ENCODE measurements around the gene ICE1. TPM values are rescaled to one million over a fixed set of nuclear protein-coding genes. Genes with fewer than 3 reads are reported as not detected.

ICE1 gene
- total and polyA plus RNA-seq, 9 of the 15 experiments (the other 6 are each of a cell fraction or from before 2014, with no cell fraction given): 4.9 to 47.4 (median 28.2) TPM

- TF ChIP-seq SMARCA4 (IDR thresholded peaks at IDR 0.05): no peak
- no peak for TF ChIP-seq ZNF586 (CRISPR knock-in tag; conservative IDR thresholded peaks at IDR 0.05)
- no peak for TF ChIP-seq SPI1 (IDR thresholded peaks at IDR 0.05; ENCODE audit: borderline replicate concordance, low read depth, low read length)
- TF ChIP-seq ZKSCAN3 (CRISPR knock-in tag; IDR thresholded peaks at IDR 0.05): no peak
These were observed 2.9 kb upstream of the ICE1 start (continued) for GRCh38 chr5:5419291-5420210.

- FAIRE-seq (no peak), ATAC-seq (no peak), DNase-seq (ENCODE audit: extremely low read depth in 1 of 4, low spot score in 3 of 4) (no peak)
- no peak overlapping the region for H3K4me2 ChIP-seq (ENCODE audit: insufficient read depth, low read length)
- peaks cover 10% of the 10 kb centered on the region; the same call in 1 of the 2 replicates for H4K20me1 ChIP-seq (replicated peaks; ENCODE audit: control insufficient read depth, insufficient read depth, low read length)
- BruUV-seq (replicated peaks): no TSS peak
- H3K27ac ChIP-seq (ENCODE audit: extremely low read depth, low read depth, low read length): no peak overlapping the region
- WGBS (ENCODE audit: insufficient coverage, low coverage, missing lambda C conversion rate): 69% methylated on average over 3 of the region's 3 CpGs
- peaks cover 28% of the 10 kb centered on the region for H3K79me2 ChIP-seq (ENCODE audit: control insufficient read depth, insufficient read depth, low read length)
- H3K9ac ChIP-seq (ENCODE audit: insufficient read depth in 1 of 2, low read depth in 2 of 2, low read length in 2 of 2): 0 out of 4 replicates have a peak overlapping the region, but pooled peaks of 1 of the 2 experiments have one; percentile 90
- in situ Hi-C loops (cut with MboI) (loop anchor here (25.0 kb wide), 1 partner anchor 533 kb away; no protein-coding TSS in a partner anchor), intact Hi-C loops (cut with micrococcal nuclease) (no loop called here)
- POLR2A ChIA-PET: no interaction called here
- no peak overlapping the region for H3K4me3 ChIP-seq
- H3K36me3 ChIP-seq (ENCODE audit: control insufficient read depth, insufficient read depth, low read length): peaks cover 10% of the 10 kb centered on the region; the same call in 2 of the 3 replicates
- H3K9me1 ChIP-seq (ENCODE audit: control insufficient read depth, insufficient read depth, low read length): peaks cover 4% of the 10 kb centered on the region
- H3K27me3 ChIP-seq (ENCODE audit: control insufficient read depth in 2 of 2, insufficient read depth in 2 of 2, low read length in 2 of 2): peaks cover 0 to 4% of the 10 kb centered on the region in 2 experiments; a peak in 1 of 5 replicates
- CTCF ChIA-PET (ENCODE audit: low intra/inter-chr PET ratio): interaction anchor here (0.7 to 2.2 kb wide), 4 partner anchors 279 to 553 kb away, joined by 3 to 26 read pairs (median 6); no protein-coding TSS in a partner anchor
- H3K4me1 ChIP-seq (replicated peaks in 1 of 2; ENCODE audit: control insufficient read depth in 2 of 2, insufficient read depth in 2 of 2, low read length in 2 of 2): peaks cover 18 to 24% of the 10 kb centered on the region in 2 experiments
- no peaks in the 10 kb centered on the region for H3K9me3 ChIP-seq (replicated peaks; ENCODE audit: control insufficient read depth, insufficient read depth, low read depth, low read length)
- peak overlapping the region; percentile 99 for H2AFZ ChIP-seq (ENCODE audit: low read depth, low read length)
- TF ChIP-seq MEIS2 (IDR thresholded peaks at IDR 0.05; ENCODE audit: partially characterized antibody) (no peak), ZNF445 (CRISPR knock-in tag; IDR thresholded peaks at IDR 0.05; ENCODE audit: low read depth) (no peak), RBM39 (optimal IDR thresholded peaks at IDR 0.05; ENCODE audit: low read depth, low read length) (no peak), ZBTB1 (CRISPR knock-in tag; IDR thresholded peaks at IDR 0.05; ENCODE audit: borderline replicate concordance, low read depth) (no peak), EP300 (IDR thresholded peaks at IDR 0.05; ENCODE audit: low read length) (no peak), CAMTA2 (CRISPR knock-in tag; conservative IDR thresholded peaks at IDR 0.05) (no peak), MEF2A (IDR thresholded peaks at IDR 0.05; ENCODE audit: control insufficient read depth, low read depth, low read length) (no peak), BDP1 (IDR thresholded peaks at IDR 0.05; ENCODE audit: insufficient read depth, insufficient read length) (no peak), RBFOX2 (IDR thresholded peaks at IDR 0.05; ENCODE audit: low read depth, low read length) (no peak), ZEB2 (IDR thresholded peaks at IDR 0.05) (no peak), STAT5A (IDR thresholded peaks at IDR 0.05; ENCODE audit: borderline replicate concordance, low read length) (no peak)
- TF ChIP-seq, protein P1, sequence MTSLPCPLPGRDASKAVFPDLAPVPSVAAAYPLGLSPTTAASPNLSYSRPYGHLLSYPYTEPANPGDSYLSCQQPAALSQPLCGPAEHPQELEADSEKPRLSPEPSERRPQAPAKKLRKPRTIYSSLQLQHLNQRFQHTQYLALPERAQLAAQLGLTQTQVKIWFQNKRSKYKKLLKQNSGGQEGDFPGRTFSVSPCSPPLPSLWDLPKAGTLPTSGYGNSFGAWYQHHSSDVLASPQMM (CRISPR knock-in tag; IDR thresholded peaks at IDR 0.05): no peak
- TF ChIP-seq, protein P2, sequence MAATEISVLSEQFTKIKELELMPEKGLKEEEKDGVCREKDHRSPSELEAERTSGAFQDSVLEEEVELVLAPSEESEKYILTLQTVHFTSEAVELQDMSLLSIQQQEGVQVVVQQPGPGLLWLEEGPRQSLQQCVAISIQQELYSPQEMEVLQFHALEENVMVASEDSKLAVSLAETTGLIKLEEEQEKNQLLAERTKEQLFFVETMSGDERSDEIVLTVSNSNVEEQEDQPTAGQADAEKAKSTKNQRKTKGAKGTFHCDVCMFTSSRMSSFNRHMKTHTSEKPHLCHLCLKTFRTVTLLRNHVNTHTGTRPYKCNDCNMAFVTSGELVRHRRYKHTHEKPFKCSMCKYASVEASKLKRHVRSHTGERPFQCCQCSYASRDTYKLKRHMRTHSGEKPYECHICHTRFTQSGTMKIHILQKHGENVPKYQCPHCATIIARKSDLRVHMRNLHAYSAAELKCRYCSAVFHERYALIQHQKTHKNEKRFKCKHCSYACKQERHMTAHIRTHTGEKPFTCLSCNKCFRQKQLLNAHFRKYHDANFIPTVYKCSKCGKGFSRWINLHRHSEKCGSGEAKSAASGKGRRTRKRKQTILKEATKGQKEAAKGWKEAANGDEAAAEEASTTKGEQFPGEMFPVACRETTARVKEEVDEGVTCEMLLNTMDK (IDR thresholded peaks at IDR 0.05; ENCODE audit: borderline replicate concordance, insufficient read depth, low read depth, low read length, poor library complexity, severe bottlenecking): no peak
- TF ChIP-seq, protein P3, sequence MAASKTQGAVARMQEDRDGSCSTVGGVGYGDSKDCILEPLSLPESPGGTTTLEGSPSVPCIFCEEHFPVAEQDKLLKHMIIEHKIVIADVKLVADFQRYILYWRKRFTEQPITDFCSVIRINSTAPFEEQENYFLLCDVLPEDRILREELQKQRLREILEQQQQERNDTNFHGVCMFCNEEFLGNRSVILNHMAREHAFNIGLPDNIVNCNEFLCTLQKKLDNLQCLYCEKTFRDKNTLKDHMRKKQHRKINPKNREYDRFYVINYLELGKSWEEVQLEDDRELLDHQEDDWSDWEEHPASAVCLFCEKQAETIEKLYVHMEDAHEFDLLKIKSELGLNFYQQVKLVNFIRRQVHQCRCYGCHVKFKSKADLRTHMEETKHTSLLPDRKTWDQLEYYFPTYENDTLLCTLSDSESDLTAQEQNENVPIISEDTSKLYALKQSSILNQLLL (CRISPR knock-in tag; IDR thresholded peaks at IDR 0.05; ENCODE audit: borderline replicate concordance): no peak
These were observed 2.2 kb upstream of the ICE1 start for GRCh38 chr5:5420251-5420650.

Measured in K562 (cell line).